ENCODE data around the gene AREL1. TPM values are rescaled to one million over a fixed set of nuclear protein-coding genes. Genes with fewer than 3 reads are reported as not detected.

The AREL1 gene
- total RNA-seq, 1 donor from 2014 or later, result 16.6 TPM

DNA sequence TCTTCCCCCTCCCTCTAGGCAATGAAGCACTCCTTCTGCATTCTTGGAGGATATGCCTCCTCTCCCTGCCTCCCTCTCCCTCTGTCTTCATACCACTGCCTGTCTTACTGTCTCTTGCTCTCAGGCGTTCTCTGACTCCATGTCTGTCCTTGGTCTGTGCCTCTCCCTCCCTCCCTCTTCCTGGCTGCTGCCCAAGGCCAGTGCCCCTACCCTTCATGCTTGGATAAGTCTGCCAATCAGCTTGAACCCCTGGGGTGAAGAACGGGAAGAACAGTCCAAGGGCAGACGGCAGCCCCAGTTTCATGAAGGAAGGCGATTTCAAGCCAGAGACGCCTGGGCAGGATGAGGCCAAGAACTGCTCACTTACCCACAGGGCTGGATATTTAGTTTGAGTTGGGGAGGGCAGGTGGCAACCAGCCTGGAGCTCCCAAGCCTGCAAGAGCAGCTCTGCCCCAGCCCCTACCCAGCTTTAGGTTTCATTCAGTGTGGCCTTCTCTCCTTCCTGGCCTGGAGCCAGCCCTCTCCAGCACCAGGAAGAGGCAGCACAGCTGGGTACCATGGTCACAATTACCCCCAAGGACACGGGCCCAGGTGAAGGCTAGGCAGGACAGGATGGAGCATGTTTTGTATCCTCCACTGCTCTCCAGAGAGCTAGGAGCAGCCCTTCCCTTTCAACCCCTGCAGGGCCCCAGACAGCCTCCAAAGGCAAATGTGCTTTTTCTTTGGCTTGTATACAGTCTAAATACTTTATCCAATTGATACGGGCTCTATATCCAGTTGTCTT is 65.0 kb downstream of the AREL1 start:
- no peaks in the 10 kb centered on the region for H3K36me3 ChIP-seq (ENCODE audit: control insufficient read depth, insufficient read depth, low read length)
- peak; percentile 73 for DNase-seq (ENCODE audit: low read depth)
- no peak for FAIRE-seq
- TF ChIP-seq, protein P1, sequence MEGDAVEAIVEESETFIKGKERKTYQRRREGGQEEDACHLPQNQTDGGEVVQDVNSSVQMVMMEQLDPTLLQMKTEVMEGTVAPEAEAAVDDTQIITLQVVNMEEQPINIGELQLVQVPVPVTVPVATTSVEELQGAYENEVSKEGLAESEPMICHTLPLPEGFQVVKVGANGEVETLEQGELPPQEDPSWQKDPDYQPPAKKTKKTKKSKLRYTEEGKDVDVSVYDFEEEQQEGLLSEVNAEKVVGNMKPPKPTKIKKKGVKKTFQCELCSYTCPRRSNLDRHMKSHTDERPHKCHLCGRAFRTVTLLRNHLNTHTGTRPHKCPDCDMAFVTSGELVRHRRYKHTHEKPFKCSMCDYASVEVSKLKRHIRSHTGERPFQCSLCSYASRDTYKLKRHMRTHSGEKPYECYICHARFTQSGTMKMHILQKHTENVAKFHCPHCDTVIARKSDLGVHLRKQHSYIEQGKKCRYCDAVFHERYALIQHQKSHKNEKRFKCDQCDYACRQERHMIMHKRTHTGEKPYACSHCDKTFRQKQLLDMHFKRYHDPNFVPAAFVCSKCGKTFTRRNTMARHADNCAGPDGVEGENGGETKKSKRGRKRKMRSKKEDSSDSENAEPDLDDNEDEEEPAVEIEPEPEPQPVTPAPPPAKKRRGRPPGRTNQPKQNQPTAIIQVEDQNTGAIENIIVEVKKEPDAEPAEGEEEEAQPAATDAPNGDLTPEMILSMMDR (IDR thresholded peaks at IDR 0.05; ENCODE audit: insufficient read depth, low read length, severe bottlenecking), result no peak
- H3K4me3 ChIP-seq (ENCODE audit: low read depth, low read length), result no peak overlapping the region
- no peaks in the 10 kb centered on the region for H3K27me3 ChIP-seq (ENCODE audit: control insufficient read depth, insufficient read depth, low read length)

DNA sequence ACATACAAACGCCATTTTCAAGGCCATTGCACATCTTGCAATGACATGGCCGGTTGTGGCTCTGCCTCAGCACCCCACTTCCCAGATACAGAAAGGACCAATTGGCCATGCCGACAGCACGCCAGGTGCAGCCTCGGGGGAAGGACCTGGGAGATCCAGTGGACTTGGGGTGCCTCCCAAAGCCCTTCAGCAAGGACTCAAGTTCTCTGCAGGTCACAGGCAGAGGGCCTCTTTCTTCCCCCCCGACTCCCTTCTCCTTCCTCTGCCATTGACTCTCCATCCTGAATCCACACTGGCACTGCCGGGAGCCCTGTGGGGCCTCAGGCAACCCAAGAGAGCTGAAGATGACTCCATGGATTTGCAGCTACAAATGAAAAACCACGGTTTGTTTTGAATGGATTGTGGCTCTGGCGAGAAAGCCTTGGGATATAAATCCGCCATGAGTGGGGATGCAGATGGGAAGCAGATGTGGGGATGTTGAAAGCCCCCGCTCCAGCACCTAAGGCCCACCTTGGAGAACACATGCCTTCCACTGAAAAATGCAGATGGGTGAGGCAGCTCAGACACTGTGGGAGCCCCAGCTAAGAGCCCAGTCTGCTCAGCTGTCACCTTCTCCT is 65.7 kb downstream of the AREL1 start:
- Histone ChIP-seq H3K36me3 (ENCODE audit: control insufficient read depth, insufficient read depth, low read length) (no peaks in the 10 kb centered on the region), H3K4me3 (ENCODE audit: low read depth, low read length) (no peak overlapping the region), H3K27me3 (ENCODE audit: control insufficient read depth, insufficient read depth, low read length) (no peaks in the 10 kb centered on the region)
- no peak for FAIRE-seq
- DNase-seq (ENCODE audit: low read depth), result no peak
- TF ChIP-seq, protein P1 (IDR thresholded peaks at IDR 0.05; ENCODE audit: insufficient read depth, low read length, severe bottlenecking), result no peak

GRCh38 chr14:74645756-74646470 is 67.0 kb downstream of the AREL1 start:
- Histone ChIP-seq H3K27me3 (ENCODE audit: control insufficient read depth, insufficient read depth, low read length) (no peaks in the 10 kb centered on the region), H3K36me3 (ENCODE audit: control insufficient read depth, insufficient read depth, low read length) (no peaks in the 10 kb centered on the region), H3K4me3 (ENCODE audit: low read depth, low read length) (no peak overlapping the region)
- DNase-seq (ENCODE audit: low read depth), result no peak
- FAIRE-seq, result no peak
- TF ChIP-seq, protein P1 (IDR thresholded peaks at IDR 0.05; ENCODE audit: insufficient read depth, low read length, severe bottlenecking), result no peak

GRCh38 chr14:74645244-74645643 is 67.6 kb downstream of the AREL1 start:
- TF ChIP-seq, protein P1 (IDR thresholded peaks at IDR 0.05; ENCODE audit: insufficient read depth, low read length, severe bottlenecking), result no peak
- no peak overlapping the region for H3K4me3 ChIP-seq (ENCODE audit: low read depth, low read length)
- no peaks in the 10 kb centered on the region for H3K27me3 ChIP-seq (ENCODE audit: control insufficient read depth, insufficient read depth, low read length)
- DNase-seq (ENCODE audit: low read depth), result no peak
- FAIRE-seq, result no peak
- H3K36me3 ChIP-seq (ENCODE audit: control insufficient read depth, insufficient read depth, low read length), result no peaks in the 10 kb centered on the region

- Histone ChIP-seq H3K36me3 (ENCODE audit: control insufficient read depth, insufficient read depth, low read length) (no peaks in the 10 kb centered on the region), H3K27me3 (ENCODE audit: control insufficient read depth, insufficient read depth, low read length) (no peaks in the 10 kb centered on the region), H3K4me3 (ENCODE audit: low read depth, low read length) (no peak overlapping the region)
- no peak for DNase-seq (ENCODE audit: low read depth)
- FAIRE-seq, result no peak
- TF ChIP-seq, protein P1 (IDR thresholded peaks at IDR 0.05; ENCODE audit: insufficient read depth, low read length, severe bottlenecking), result no peak
These were observed 71.1 kb downstream of the AREL1 start for GRCh38 chr14:74641601-74642391.

All from bronchial epithelial cell (primary cell).